Keratinocyte (primary cell): Measurements from ENCODE around the gene DPF3. TPM values are rescaled to one million over a fixed set of nuclear protein-coding genes. Genes with fewer than 3 reads are reported as not detected.
"Not testable (repeated sequence)": the region's sequence is repeated elsewhere in the genome, so short reads cannot be mapped to it uniquely, and the experiment has no call there.

Source experiments
- DNase-seq: peaks from one replicate; pipeline ENCODE4 v3.0.0-alpha.2; 2011; ENCODE audit warnings: low read depth, missing footprints, low spot score
- FAIRE-seq: peaks from 2 replicates; lab custom pipeline; 2011; peaks lifted over from hg19 to GRCh38; lab: Jason Lieb, UNC
- H2AFZ ChIP-seq: 2 replicates; pipeline ENCODE4 v1.6.0; 2012; ENCODE audit warnings: low read length, control low read depth, inconsistent platforms; ENCODE audit not compliant: control insufficient read depth
- H3K27ac ChIP-seq: 2 replicates; pipeline ENCODE4 v1.5.1; 2011; ENCODE audit warnings: low read length; ENCODE audit not compliant: control insufficient read depth, insufficient read depth
- H3K27me3 ChIP-seq: 3 replicates; pipeline ENCODE4 v1.6.0; 2011; ENCODE audit warnings: low read length; ENCODE audit not compliant: control insufficient read depth, insufficient read depth; ENCODE audit errors: extremely low read depth
- H3K36me3 ChIP-seq, 2 experiments: 2 replicates in 1 of 2; 3 replicates in 1 of 2; pipeline ENCODE4 v1.5.1; 2011; ENCODE audit warnings: low read length in 2 of 2, mild to moderate bottlenecking in 1 of 2; ENCODE audit not compliant: control insufficient read depth in 2 of 2, insufficient read depth in 2 of 2; ENCODE audit errors: extremely low read depth in 1 of 2
- H3K4me1 ChIP-seq: 3 replicates; pipeline ENCODE4 v1.5.1; 2011; ENCODE audit warnings: low read length; ENCODE audit not compliant: control insufficient read depth, insufficient read depth; ENCODE audit errors: extremely low read depth
- H3K4me2 ChIP-seq: 3 replicates; pipeline ENCODE4 v1.6.0; 2011; ENCODE audit warnings: low read depth, low read length; ENCODE audit not compliant: control insufficient read depth, insufficient read depth; ENCODE audit errors: extremely low read depth
- H3K4me3 ChIP-seq, 3 experiments: fragments of 200-600 bp in 1 of 3; sonication (generic) in 1 of 3; 2 replicates in 2 of 3; 3 replicates in 1 of 3; pipeline ENCODE4 v1.5.1; 2011 to 2016; ENCODE audit warnings: low read length in 3 of 3, mild to moderate bottlenecking in 3 of 3, control low read depth in 2 of 3, inconsistent platforms in 1 of 3, low read depth in 1 of 3, mixed read lengths in 1 of 3, mixed run types in 1 of 3, moderate library complexity in 1 of 3; ENCODE audit not compliant: control insufficient read depth in 2 of 3, insufficient read depth in 2 of 3; ENCODE audit errors: extremely low read depth in 1 of 3
- H3K79me2 ChIP-seq: 2 replicates; pipeline ENCODE4 v1.6.0; 2012; ENCODE audit warnings: low read length; ENCODE audit not compliant: control insufficient read depth, insufficient read depth
- H3K9ac ChIP-seq: 3 replicates; pipeline ENCODE4 v1.6.0; 2011; ENCODE audit warnings: low read length; ENCODE audit not compliant: control insufficient read depth, insufficient read depth; ENCODE audit errors: extremely low read depth
- H3K9me1 ChIP-seq: 3 replicates; pipeline ENCODE4 v1.6.0; 2011; ENCODE audit warnings: low read length; ENCODE audit not compliant: control insufficient read depth, insufficient read depth; ENCODE audit errors: extremely low read depth
- H3K9me3 ChIP-seq: 2 replicates; pipeline ENCODE4 v1.5.1; 2012; ENCODE audit warnings: low read depth, low read length; ENCODE audit not compliant: control insufficient read depth
- H4K20me1 ChIP-seq: 3 replicates; pipeline ENCODE4 v1.6.0; 2011; ENCODE audit warnings: low read length; ENCODE audit not compliant: control insufficient read depth, insufficient read depth; ENCODE audit errors: extremely low read depth
- EZH2 ChIP-seq: IDR thresholded peaks from one replicate; pipeline ENCODE4 v1.6.1; 2012; ENCODE audit warnings: inconsistent platforms, mild to moderate bottlenecking, low read length, moderate library complexity
- dilution Hi-C: fragments of 300-500 bp; cut with MboI; formaldehyde crosslinking; loops from one replicate; pipeline ENCODE4 v1.7.0; 2020; ENCODE audit warnings: low sequenced_read_pairs; ENCODE audit not compliant: extremely low pct_ligation_motif_present
- polyA plus RNA-seq, 5 experiments: library from polyadenylated mRNA; depleted of rRNA in 3 of 5; stranded (reverse) in 3 of 5; stranded (forward) in 1 of 5; unstranded in 1 of 5; fragments of >200 nt; gene quantifications; 1 replicate in 1 of 5; 2 replicates in 3 of 5; 3 replicates in 1 of 5; pipeline versions ENCODE4 v1.2.1 to v1.2.3, GENCODE V29; 2011 to 2012; ENCODE audit warnings: missing spikeins in 2 of 5, low read depth in 1 of 5, low replicate concordance in 1 of 5
- TF ChIP-seq, protein P1 (sequence below), 3 experiments: IDR thresholded peaks in 1 of 3; conservative IDR thresholded peaks in 1 of 3; optimal IDR thresholded peaks in 1 of 3; 2 replicates in 2 of 3; 3 replicates in 1 of 3; pipeline versions ENCODE3 to v1.5.1; 2011; ENCODE audit warnings: low read length in 3 of 3, mild to moderate bottlenecking in 3 of 3, moderate library complexity in 2 of 3, control low read depth in 1 of 3, inconsistent platforms in 1 of 3; ENCODE audit not compliant: insufficient read depth in 2 of 3; ENCODE audit errors: extremely low read depth in 1 of 3

DPF3 gene
- polyA plus RNA-seq, 1 donor (not counting 4 experiments of a cell fraction or from before 2014, with no cell fraction given) = 1.1 TPM

DNA sequence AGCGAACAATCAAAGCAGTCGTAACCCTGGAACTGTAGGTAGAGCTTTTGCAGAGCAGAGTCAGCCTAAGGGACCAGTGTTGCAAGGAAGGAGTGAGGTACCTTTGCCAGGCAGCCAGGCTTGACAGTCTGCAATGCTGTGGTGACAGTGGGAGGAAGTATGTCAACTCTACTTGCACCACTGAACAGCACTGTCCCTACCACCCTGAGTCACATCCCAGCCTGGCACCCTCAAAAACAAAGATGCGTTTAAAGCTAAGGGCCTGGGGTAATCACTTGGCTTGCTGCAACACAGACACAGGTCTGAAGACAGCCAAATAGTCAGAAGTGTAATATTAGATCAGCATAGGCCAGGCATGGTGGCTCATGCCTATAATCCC lies 141.9 kb downstream of the DPF3 start:
- DNase-seq (no peak), FAIRE-seq (no peak)
- Histone ChIP-seq H3K9me3 (no peaks in the 10 kb centered on the region), H3K36me3 (no peaks in the 10 kb centered on the region), H2AFZ (no peak overlapping the region), H3K4me3 (no peak overlapping the region), H3K9ac (no peak overlapping the region), H3K27ac (no peak overlapping the region), H3K9me1 (no peaks in the 10 kb centered on the region), H3K27me3 (no peaks in the 10 kb centered on the region), H3K79me2 (no peaks in the 10 kb centered on the region), H3K4me1 (no peaks in the 10 kb centered on the region), H4K20me1 (no peaks in the 10 kb centered on the region), H3K4me2 (no peak overlapping the region)
- TF ChIP-seq, protein P1, sequence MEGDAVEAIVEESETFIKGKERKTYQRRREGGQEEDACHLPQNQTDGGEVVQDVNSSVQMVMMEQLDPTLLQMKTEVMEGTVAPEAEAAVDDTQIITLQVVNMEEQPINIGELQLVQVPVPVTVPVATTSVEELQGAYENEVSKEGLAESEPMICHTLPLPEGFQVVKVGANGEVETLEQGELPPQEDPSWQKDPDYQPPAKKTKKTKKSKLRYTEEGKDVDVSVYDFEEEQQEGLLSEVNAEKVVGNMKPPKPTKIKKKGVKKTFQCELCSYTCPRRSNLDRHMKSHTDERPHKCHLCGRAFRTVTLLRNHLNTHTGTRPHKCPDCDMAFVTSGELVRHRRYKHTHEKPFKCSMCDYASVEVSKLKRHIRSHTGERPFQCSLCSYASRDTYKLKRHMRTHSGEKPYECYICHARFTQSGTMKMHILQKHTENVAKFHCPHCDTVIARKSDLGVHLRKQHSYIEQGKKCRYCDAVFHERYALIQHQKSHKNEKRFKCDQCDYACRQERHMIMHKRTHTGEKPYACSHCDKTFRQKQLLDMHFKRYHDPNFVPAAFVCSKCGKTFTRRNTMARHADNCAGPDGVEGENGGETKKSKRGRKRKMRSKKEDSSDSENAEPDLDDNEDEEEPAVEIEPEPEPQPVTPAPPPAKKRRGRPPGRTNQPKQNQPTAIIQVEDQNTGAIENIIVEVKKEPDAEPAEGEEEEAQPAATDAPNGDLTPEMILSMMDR (optimal IDR thresholded peaks at IDR 0.05 in 1 of 3, IDR thresholded peaks at IDR 0.05 in 1 of 3, conservative IDR thresholded peaks at IDR 0.05 in 1 of 3; ENCODE audit: extremely low read depth in 1 of 3, insufficient read depth in 2 of 3, low read length in 3 of 3) = no peak
- TF ChIP-seq EZH2 = no peak
- dilution Hi-C loops = no loop called here

DNA sequence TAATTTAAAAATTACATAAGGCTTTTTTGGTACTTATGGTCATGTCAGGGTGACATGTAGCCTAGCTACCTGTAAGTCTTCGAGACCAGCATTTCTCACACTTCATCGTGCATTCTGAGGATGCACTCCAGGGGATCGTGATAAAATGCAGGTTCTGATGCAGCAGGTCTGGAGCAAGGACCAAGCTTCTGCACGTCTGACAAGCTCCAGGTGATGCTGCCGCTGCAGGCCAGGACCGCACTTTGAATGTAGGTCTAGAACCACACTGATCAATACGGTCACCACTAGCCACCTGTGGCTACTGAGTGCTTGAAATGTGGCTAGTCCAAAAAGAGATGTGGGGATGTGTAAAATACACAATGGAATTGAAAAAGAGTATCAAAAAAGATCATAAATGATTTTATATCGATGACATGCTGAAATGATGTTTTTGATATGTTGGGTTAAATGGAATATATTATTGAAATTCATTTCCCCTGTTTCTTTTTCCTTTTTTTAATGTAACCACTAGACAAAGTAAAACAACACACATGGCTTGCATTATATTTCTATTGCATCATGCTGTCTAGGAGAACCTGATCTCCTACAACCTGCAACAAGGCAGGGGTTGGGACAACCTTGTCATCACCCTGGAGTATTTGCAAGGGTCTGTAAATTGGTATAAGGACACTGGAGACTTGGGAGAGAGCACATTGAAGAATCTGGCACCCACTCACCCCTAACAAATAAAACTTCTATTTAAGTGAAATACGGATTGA lies 142.4 kb downstream of the DPF3 start:
- H3K9ac ChIP-seq = no peak overlapping the region
- no peak for TF ChIP-seq EZH2
- TF ChIP-seq, protein P1 (optimal IDR thresholded peaks at IDR 0.05 in 1 of 3, IDR thresholded peaks at IDR 0.05 in 1 of 3, conservative IDR thresholded peaks at IDR 0.05 in 1 of 3; ENCODE audit: extremely low read depth in 1 of 3, insufficient read depth in 2 of 3, low read length in 3 of 3) = no peak
- no peaks in the 10 kb centered on the region for H3K79me2 ChIP-seq
- H3K4me1 ChIP-seq = peaks cover 2% of the 10 kb centered on the region
- no peaks in the 10 kb centered on the region for H3K9me1 ChIP-seq
- no peak overlapping the region for H3K4me2 ChIP-seq
- no peak overlapping the region for H3K4me3 ChIP-seq
- H3K27me3 ChIP-seq = no peaks in the 10 kb centered on the region
- H3K36me3 ChIP-seq = no peaks in the 10 kb centered on the region
- no peaks in the 10 kb centered on the region for H3K9me3 ChIP-seq
- FAIRE-seq = no peak
- no peak for DNase-seq
- dilution Hi-C loops = no loop called here
- no peaks in the 10 kb centered on the region for H4K20me1 ChIP-seq
- no peak overlapping the region for H2AFZ ChIP-seq
- H3K27ac ChIP-seq = no peak overlapping the region

DNA sequence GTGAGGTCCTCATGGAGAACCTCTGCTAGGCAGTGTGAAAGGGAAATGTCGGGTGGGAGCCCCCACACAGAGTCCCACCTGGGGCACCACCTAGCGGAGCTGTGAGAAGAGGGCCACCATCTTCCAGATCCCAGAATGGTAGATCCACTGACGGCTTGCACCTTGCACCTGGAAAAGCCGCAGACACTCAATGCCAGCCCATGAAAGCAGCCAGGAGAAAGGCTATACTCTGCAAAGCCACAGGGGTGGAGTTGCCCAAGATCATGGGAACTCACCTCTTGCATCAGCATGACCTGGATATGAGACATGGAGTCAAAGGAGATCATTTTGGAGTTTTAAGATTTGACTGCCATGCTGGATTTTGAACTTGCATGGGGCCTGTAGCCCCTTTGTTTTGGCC lies 145.0 kb downstream of the DPF3 start:
- dilution Hi-C loops = not testable (repeated sequence)

More for the DNA sequence above, 145.0 kb downstream of the DPF3 start:
- H3K9ac ChIP-seq, H3K79me2 ChIP-seq, H3K9me1 ChIP-seq, H3K4me2 ChIP-seq, H4K20me1 ChIP-seq, H3K27ac ChIP-seq, DNase-seq, H3K27me3 ChIP-seq, H2AFZ ChIP-seq, H3K36me3 ChIP-seq, H3K4me3 ChIP-seq, H3K9me3 ChIP-seq, FAIRE-seq: not testable (repeated sequence)
- peaks cover 14% of the 10 kb centered on the region for H3K4me1 ChIP-seq
